Inferior parietal cortex (tissue), 1 donor: ENCODE data around the gene ZNF71.
"Not testable (repeated sequence)": the region's sequence is repeated elsewhere in the genome, so short reads cannot be mapped to it uniquely, and the experiment has no call there.

Experiments
- DNase-seq: peaks from one replicate; pipeline ENCODE4 v3.0.0-alpha.2; 2016; ENCODE audit errors: extremely low spot score

ZNF71 gene

DNA sequence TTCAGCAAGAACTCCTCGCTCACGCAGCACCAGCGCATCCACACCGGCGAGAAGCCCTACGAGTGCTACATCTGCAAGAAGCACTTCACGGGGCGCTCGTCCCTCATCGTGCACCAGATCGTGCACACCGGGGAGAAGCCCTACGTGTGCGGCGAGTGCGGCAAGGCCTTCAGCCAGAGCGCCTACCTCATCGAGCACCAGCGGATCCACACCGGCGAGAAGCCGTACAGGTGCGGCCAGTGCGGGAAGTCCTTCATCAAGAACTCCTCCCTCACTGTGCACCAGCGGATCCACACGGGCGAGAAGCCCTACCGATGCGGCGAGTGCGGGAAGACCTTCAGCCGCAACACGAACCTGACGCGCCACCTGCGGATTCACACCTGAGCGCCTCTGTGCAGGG lies 27.3 kb downstream of the ZNF71 start:
- DNase-seq, result no peak

DNA sequence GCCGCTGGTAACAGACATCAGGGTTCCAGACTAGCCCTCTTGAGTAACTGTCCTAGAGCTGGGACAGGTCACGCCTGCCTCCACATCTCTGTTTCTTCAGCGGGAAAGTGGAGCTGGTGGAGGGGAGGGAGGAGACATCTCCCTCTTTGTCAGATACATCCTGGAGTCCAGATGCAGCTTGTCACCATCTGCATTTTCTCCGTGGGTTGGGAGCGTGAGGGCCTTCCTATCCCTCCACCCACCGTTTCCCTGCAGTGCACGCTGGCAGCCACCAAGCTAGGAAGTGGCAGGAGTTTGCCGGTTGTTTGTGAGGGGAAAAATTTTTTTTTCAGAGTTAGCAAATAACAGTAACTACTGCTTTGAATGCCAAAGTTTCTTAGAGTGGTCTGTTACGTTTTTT lies 27.9 kb downstream of the ZNF71 start:
- DNase-seq, result no peak

DNA sequence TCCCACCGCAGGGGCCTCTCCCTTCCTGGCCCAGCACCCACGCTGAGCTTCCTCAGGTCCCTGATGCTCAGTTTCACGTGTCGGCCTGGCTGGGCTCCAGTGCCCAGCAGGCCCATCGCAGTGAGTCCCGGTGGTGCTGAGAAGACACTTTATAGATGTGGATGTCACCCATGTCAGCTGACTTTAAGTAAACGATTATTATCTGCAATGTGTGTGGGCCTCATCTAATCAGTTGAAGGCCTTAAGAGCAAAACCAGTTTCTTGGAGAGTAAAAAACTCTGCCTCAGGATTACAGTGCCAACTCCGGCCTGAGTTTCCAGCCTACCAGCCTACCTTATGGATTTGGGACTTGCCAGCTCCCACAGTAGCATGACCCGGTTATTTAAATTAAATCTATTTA lies 30.6 kb downstream of the ZNF71 start:
- no peak for DNase-seq

DNA sequence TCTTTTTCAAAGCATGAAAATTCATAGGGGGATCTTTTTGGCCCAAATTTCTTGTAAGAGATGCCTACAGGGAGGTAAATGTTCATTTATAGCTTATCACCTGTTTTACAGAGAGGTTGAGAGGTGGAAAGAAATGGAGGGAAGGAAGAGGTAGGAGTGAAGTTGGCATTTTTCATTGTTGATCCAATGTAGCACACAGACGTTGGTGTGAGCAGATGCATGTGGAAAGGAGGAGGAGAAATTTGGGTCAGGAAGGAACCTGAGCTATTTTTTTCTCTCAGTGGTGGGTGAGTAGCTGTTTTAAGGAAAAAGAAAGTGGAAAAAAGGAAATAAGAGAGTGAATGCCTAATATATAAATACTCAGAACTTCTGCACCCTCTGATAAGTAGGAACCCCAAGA lies 37.9 kb downstream of the ZNF71 start:
- peak; percentile 22 for DNase-seq

- peak; percentile 65 for DNase-seq
These were observed 43.0 kb downstream of the ZNF71 start for GRCh38 chr19:56637976-56638555.

DNA sequence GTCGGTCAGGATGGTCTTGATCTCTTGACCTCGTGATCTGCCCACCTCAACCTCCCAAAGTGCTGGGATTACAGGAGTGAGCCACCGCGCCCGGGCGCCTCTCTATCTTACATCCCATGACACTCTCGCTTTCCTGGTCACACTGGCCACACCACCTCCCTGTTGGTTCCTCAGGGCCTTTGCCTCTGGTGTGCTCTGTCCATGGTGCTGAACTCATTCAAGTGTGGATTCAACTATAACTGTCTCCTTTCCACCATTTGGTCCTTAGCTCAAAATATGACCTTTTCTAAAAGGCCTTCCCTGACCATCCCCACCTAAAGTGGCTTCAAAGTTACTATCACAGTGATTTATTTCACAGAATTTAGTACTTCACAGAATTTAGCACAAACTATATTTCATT lies 44.1 kb downstream of the ZNF71 start:
- no peak for DNase-seq

DNA sequence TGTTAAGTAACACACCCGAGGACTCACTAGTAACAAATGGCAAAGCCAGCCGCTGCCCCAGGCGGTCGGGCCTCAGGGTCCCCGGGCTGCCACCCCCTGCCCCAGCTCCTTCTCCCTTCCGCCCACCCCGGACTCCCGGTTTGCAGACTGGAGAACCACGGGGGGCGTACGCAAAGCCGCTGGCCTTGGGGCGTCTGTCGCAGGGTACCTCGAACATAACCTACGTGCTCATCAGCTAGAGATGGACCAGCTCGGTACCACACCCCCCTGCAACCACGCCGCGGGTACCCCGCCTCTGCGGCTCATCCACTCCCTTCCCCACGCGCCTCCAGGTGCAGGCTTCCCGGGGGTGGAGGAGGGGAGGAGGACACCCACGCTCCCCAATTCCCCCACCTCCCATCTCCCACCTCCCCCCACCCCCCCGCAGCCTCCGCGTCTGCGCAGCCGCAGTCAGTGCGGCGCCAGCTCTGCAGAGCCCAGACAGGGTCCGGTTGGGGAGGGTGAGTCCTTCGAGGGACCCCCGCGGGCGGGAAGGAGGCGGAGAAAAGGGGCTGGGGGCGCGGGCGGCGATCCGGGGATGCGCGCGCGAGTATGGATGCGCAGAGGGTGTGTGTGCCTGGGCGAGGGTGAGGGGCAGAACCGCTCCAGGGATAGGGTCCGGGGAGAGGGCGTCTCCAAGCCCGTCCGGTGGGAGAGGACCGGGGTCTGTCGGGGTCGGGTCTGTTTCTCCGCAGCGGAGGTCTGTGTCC lies 47.8 kb downstream of the ZNF71 start, which contains the start of gene SMIM17:
Gene SMIM17 (plus strand): TSS at position 449 of the 749 bp plus-strand sequence. CDS start 2,509 bp downstream, outside the sequence.
- DNase-seq, result no peak

DNA sequence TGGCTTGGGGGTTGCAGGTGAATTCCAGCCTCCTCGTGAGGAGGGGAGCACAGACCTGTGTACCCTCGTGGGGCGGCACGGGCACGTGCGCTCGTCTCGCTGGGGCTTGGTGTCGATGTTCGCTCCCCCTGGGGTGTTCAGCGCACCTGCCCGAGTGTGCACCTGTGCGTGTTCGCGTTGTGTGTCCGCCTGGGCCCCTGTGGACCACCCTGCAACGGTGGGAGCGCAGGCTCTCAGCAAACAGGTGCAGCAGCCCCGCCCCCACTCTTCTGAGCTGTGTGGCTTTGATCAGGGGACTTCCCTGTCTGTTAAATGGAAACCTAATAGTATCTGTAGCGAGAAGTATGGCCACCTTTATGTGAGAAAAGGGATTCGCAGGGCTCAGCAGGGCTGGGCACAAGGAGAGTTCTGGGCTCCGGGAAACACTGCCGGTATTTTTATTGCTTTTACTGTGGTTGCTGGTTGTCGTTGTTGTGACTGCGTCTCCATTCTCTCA lies 48.4 kb downstream of the ZNF71 start:
- no peak for DNase-seq

GRCh38 chr19:56654151-56654550 lies 59.0 kb downstream of the ZNF71 start:
- no peak for DNase-seq

DNA sequence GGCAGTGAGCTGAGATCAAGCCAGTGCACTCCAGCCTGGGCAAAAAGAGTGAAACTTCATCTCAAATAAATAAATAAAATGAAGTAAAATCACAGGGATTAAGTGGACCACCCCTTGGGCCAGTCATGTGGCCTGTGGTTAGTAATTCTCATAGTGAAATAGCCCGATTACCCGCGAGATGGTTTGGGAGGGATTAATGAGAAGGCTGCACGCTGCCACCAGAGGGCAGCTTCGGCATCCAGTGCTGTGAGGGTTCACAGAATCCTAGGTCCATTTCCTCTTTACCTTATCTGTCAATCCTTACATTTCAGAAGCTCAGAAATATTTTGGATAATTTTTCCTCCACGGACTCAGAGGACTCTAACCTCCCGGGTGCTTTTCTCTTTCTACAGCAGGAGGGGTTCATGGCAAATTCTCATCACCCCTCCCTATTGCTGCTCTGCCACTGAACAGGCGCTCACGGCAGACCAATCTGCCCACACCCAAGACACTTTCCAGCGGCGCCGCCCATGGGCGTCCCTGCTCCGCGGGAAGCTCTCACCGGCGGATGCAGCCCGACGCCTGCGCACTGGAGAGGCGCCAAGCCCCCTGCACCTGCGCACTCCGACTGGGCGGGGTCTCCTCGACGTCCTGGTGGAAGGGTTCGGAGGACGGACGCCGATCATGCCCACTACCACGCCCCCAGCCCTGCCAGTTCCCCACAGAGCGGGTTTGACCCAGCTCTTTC lies 65.4 kb downstream of the ZNF71 start:
- peak; percentile 27 for DNase-seq

DNA sequence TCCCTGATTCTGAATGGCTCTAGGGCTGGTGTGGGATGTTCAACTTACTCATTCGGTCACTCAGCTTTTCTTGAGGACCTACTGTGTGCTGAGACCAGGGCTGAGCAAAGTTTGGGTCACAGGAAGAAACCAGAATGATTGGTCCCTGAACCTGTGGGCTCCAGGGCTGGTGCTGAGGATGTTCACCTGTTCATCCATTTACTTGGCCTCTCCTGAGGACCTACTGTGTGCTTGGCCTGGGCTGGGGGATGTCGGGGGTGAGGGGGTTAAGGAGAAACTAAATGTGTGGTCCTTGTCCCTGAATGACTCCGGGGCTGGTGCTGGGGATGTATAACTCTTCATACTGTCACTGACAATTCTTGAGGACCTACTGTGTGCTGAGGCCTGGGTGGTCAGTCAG lies 66.1 kb downstream of the ZNF71 start:
- no peak for DNase-seq

- DNase-seq, result no peak
These were observed 68.9 kb downstream of the ZNF71 start for GRCh38 chr19:56663931-56664500.

DNA sequence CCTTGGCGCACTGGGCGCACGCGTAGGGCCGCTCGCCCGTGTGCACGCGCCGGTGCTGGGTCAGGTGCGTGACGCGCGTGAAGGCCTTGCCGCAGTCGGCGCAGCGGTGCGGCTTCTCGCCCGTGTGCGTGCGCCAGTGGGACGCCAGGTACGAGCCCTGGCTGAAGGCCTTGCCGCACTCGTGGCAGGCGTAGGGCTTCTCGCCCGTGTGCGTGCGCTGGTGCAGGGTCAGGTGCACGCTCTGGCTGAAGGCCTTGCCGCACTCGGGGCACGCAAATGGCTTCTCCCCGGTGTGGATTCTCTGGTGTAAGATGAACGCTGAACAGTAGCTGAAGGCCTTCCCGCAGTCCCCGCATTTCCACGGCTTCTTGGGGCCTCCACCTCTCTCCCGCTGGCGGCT lies 69.4 kb downstream of the ZNF71 start:
- no peak for DNase-seq

DNA sequence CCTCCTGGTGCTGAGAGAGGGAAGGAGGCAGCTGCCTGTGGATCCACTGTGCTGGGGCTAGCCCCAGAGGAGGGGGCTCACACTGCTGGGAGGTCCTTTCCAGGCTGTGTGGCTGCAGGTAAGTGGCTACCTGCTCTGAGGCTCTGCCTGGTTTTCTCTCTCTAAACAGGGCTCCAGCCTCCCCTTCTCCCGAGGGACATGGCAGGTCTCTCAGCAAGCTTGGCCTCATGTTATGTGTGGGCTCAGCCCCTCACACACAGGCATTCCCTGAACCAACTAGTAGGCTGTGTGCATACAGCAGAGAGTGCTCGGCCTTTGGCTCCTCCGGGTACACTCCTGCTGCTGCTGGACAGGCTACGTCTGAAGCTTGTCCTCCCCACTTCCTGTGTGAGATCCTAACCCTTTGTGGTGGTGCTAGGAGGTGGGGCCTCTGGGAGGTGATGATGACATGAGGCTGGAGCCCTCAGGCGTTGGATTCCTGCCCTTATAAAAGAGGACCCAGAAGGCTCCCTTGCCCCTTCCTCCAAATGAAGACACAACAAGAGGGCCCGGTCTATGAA lies 72.3 kb downstream of the ZNF71 start:
- no peak for DNase-seq

DNA sequence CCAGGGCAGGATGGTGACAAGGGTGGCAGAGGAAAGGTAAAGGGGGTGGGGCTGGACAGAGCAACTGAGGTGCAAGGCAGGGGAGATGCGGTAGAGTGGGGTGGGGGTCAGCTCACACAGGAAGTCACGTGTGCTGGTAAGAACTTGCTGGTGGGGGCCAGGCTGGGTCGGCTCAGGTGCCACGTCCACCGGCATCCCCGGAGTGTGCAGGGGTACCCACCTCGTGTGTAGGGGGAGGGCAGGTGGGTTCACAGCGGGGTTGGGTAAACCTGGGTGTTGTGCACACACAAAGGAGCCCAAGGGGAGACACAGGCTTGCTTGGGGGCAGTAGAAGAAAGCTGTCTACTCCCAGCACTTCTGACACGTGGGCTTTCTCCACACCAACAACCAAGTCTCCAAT lies 73.6 kb downstream of the ZNF71 start:
- no peak for DNase-seq

DNA sequence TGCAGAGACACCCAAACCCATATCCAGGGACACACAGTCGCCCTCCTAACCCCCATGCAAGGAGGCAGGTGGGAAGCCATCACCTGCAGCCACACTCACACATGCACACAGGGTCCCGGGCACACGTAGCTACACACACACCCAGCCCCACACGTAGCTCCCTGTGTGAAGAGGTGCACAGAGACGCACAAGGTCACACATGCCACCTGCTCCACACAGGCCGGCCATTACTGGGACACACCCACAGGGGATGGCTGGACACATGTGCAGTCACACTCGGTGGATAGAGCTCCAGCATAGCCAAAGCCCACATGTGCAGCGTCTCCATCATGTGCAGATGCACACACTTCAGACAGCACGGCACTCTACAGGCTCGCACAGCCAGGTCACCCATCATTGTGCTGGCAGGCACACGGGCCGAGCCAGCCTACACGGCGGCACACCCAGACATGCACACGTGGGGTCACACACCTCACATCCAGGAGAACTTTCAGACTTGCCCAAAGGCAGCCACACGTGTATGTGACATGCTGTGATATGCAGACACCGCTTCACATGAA lies 75.4 kb downstream of the ZNF71 start:
- no peak for DNase-seq

DNA sequence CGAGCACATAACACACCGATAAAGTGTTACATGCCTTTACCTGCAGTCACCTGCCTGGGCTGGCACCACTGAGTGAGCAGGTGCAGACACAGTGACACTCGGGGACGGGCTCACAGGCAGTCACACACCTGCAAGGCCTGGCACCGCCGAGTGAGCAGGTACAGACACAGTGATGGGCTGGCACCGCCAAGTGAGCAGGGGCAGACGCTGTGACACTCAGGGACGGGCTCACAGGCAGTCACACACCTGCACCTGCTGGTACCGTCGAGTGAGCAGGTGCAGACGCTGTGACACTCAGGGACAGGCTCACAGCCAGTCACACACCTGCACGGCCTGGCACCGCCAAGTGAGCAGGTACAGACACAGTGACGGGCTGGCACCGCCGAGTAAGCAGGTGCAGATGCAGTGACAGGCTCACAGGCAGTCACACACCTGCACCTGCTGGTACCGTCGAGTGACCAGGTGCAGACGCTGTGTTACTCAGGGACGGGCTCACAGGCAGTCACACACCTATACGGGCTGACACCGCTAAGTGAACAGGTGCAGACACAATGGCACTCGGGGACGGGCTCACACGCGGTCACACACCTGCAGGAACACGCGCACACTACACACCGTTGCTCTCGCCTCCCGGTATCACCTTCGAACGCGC lies 76.0 kb downstream of the ZNF71 start:
- no peak for DNase-seq

GRCh38 chr19:56671613-56671994 lies 76.5 kb downstream of the ZNF71 start, which contains the start of gene ZNF835:
Gene ZNF835 (minus strand): TSS chr19:56671757. CDS start chr19:56665198, 6,559 bp downstream.
- peak; percentile 94 for DNase-seq

DNA sequence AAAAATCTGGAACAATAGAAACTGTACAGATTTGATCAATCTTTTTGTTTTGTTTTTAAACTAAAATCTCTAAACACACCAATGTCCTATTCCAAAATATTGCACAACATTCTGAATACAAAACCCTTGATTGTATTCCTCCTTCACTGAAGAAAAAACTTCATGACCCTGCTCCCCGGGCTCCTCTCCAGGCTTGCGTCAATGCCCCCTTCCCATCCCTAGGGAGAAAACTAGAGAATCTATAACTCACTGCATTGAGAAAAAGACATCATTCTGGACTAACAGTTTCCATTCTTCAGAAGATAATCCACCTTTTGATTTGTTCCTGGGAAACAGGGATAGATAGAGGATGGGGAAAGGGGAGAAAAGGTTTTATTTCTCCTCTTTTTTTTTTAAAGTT lies 77.5 kb downstream of the ZNF71 start:
- not testable (repeated sequence) for DNase-seq
